ENCODE results near the gene CRYL1. TPM values are rescaled to one million over a fixed set of nuclear protein-coding genes. Genes with fewer than 3 reads are reported as not detected.

CRYL1 gene
- total and polyA plus RNA-seq, 2 experiments from 2014 or later, result 11.3 to 16.1 TPM

DNA sequence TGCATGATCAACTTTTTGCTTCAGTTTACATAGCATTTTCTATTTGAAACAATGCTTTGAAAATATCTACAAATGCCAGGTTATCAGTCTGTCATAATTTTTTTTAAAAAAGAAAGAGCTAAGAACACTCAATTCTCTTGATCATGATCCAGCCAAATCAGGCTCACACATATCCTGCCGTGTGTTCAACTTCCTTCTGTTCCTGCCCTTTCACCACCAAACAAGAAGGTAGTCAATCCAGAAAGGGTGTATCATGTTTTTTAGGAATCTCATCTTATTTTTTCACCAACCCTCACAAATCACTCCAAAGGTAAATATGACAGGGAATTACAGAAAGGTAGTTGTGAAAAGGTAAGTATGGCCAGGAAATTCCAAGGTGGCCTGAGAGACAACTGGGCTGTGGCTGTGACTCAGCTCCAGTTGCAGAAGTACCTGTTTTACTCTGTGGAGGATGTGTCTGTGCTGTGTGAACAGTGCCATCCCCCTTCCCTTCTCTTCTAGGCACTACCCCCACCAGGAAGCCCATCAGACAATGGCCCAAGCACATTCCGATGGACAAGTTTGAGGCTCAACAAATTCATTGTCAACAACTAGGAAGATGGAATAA is 154.7 kb downstream of the CRYL1 start:
- H3K9me3 ChIP-seq (ENCODE audit: low read depth), result no peaks in the 10 kb centered on the region
- H3K4me3 ChIP-seq, result no peak overlapping the region
- H3K4me2 ChIP-seq (ENCODE audit: unreplicated experiment), result no peak overlapping the region
- DNase-seq, result no peak
- no peaks in the 10 kb centered on the region for H3K36me3 ChIP-seq (ENCODE audit: low read depth)
- H2AFZ ChIP-seq, result no peak overlapping the region
- TF ChIP-seq EZH2phosphoT487 (IDR thresholded peaks at IDR 0.05; ENCODE audit: insufficient read depth, low read depth), result no peak
- no peak for TF ChIP-seq EZH2 (IDR thresholded peaks at IDR 0.05; ENCODE audit: insufficient read depth, poor library complexity, severe bottlenecking)
- no peaks in the 10 kb centered on the region for H3F3A ChIP-seq (ENCODE audit: insufficient read depth)
- WGBS, 2 experiments (ENCODE audit: low coverage in 1 of 2, low lambda C conversion rate in 2 of 2, missing lambda C conversion rate in 2 of 2), result 58 to 61% methylated on average over 2 of the region's 2 CpGs
- H3K9me2 ChIP-seq (ENCODE audit: insufficient read depth), result no peaks in the 10 kb centered on the region
- no peak overlapping the region for H3K27ac ChIP-seq
- no peaks in the 10 kb centered on the region for H3K4me1 ChIP-seq (ENCODE audit: insufficient read depth)
- no peak overlapping the region for H3K9ac ChIP-seq
- H3K27me3 ChIP-seq (replicated peaks; ENCODE audit: insufficient read depth), result peaks cover 12% of the 10 kb centered on the region
- H4K20me1 ChIP-seq (ENCODE audit: insufficient read depth), result no peaks in the 10 kb centered on the region
- H3K79me2 ChIP-seq (ENCODE audit: insufficient read depth), result no peaks in the 10 kb centered on the region
- in situ Hi-C loops (cut with MboI), result no loop called here

DNA sequence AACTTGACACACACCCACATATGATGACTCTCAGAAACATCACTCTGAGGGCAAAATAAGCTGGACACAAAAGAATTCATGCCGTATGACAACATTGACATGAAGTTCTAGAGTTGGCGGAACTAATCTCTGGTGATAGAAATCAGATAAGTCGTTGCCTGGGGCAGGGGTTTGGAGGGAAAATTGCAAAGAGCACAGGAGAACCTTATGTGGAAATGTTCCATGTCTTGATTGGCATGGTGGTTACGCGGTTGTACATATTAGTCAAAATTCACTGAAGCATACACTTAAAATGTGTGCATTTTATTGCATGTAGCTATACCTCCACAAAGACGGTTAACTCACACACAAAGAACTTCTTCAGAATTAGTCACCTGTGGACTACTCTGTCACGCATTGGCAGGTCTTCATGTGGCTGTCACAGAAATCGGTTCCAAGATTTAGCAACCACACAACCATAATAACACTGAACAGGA is 155.7 kb downstream of the CRYL1 start:
- Histone ChIP-seq H4K20me1 (ENCODE audit: insufficient read depth) (no peaks in the 10 kb centered on the region), H2AFZ (no peak overlapping the region), H3K79me2 (ENCODE audit: insufficient read depth) (no peaks in the 10 kb centered on the region), H3K27me3 (replicated peaks; ENCODE audit: insufficient read depth) (peaks cover 12% of the 10 kb centered on the region), H3K27ac (no peak overlapping the region), H3F3A (ENCODE audit: insufficient read depth) (no peaks in the 10 kb centered on the region), H3K9me2 (ENCODE audit: insufficient read depth) (no peaks in the 10 kb centered on the region), H3K4me1 (ENCODE audit: insufficient read depth) (no peaks in the 10 kb centered on the region), H3K9ac (no peak overlapping the region), H3K9me3 (ENCODE audit: low read depth) (no peaks in the 10 kb centered on the region), H3K4me2 (ENCODE audit: unreplicated experiment) (no peak overlapping the region), H3K36me3 (ENCODE audit: low read depth) (no peaks in the 10 kb centered on the region), H3K4me3 (no peak overlapping the region)
- TF ChIP-seq EZH2phosphoT487 (IDR thresholded peaks at IDR 0.05; ENCODE audit: insufficient read depth, low read depth), result no peak
- no peak for TF ChIP-seq EZH2 (IDR thresholded peaks at IDR 0.05; ENCODE audit: insufficient read depth, poor library complexity, severe bottlenecking)
- 70 to 73% methylated on average over 8 of the region's 8 CpGs for WGBS, 2 experiments (ENCODE audit: low coverage in 1 of 2, low lambda C conversion rate in 2 of 2, missing lambda C conversion rate in 2 of 2)
- in situ Hi-C loops (cut with MboI), result no loop called here
- DNase-seq, result no peak

DNA sequence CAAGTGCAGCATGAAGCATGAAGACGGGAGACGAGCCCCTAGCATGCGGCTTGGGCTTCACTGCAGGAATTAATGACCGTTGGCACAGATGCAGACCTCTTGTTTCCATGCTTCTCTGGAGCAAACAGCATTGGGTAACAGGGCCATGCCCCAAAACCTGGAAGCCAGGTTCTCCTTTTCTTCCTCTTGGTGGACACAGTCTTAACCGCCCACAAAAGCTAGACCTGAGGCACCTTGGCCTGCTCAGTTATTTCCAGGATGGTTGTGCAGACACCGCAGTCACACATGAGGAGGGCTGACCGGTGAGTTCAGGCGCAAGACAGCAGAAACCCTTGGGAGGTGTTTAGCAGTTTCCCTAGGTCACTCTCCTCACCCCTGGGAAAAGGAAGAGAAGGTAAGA is 159.6 kb downstream of the CRYL1 start:
- DNase-seq, result no peak
- Histone ChIP-seq H3K4me2 (ENCODE audit: unreplicated experiment) (no peak overlapping the region), H3K4me1 (ENCODE audit: insufficient read depth) (peaks cover 3% of the 10 kb centered on the region), H4K20me1 (ENCODE audit: insufficient read depth) (no peaks in the 10 kb centered on the region), H3K9me2 (ENCODE audit: insufficient read depth) (no peaks in the 10 kb centered on the region), H3K4me3 (no peak overlapping the region), H3K9me3 (ENCODE audit: low read depth) (no peaks in the 10 kb centered on the region), H3K27me3 (replicated peaks; ENCODE audit: insufficient read depth) (no peaks in the 10 kb centered on the region), H3F3A (ENCODE audit: insufficient read depth) (no peaks in the 10 kb centered on the region), H2AFZ (no peak overlapping the region), H3K79me2 (ENCODE audit: insufficient read depth) (no peaks in the 10 kb centered on the region), H3K9ac (no peak overlapping the region), H3K36me3 (ENCODE audit: low read depth) (no peaks in the 10 kb centered on the region), H3K27ac (no peak overlapping the region)
- WGBS, 2 experiments (ENCODE audit: low coverage in 1 of 2, low lambda C conversion rate in 2 of 2, missing lambda C conversion rate in 2 of 2), result 82 to 84% methylated on average over 8 of the region's 8 CpGs
- TF ChIP-seq EZH2phosphoT487 (IDR thresholded peaks at IDR 0.05; ENCODE audit: insufficient read depth, low read depth) (no peak), EZH2 (IDR thresholded peaks at IDR 0.05; ENCODE audit: insufficient read depth, poor library complexity, severe bottlenecking) (no peak)
- in situ Hi-C loops (cut with MboI), result no loop called here

DNA sequence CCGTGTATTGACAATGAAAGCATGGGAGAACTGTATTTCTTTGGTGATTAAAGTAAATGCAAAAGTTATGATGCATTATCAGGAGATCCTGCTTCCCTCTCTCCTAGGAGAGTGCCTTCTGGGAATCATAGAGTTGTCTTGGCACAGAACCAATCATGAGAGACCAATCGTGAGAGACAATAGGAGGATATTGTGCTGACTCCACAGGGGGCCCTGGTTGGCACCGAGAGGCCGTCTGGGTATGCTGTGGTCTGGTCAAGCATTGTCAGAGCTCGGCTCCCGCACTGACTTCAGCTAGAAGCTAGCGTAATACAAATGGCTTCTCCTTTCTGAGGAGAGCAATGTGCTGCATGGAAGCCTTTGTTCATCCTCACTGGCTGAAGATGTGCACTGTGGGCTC is 162.1 kb downstream of the CRYL1 start:
- DNase-seq, result no peak
- Histone ChIP-seq H3K9me3 (ENCODE audit: low read depth) (no peaks in the 10 kb centered on the region), H3K4me2 (ENCODE audit: unreplicated experiment) (no peak overlapping the region), H3K4me3 (no peak overlapping the region), H3F3A (ENCODE audit: insufficient read depth) (peaks cover 13% of the 10 kb centered on the region), H4K20me1 (ENCODE audit: insufficient read depth) (no peaks in the 10 kb centered on the region), H3K9ac (no peak overlapping the region), H3K36me3 (ENCODE audit: low read depth) (no peaks in the 10 kb centered on the region), H3K79me2 (ENCODE audit: insufficient read depth) (no peaks in the 10 kb centered on the region), H3K27ac (no peak overlapping the region), H3K9me2 (ENCODE audit: insufficient read depth) (no peaks in the 10 kb centered on the region), H3K27me3 (replicated peaks; ENCODE audit: insufficient read depth) (no peaks in the 10 kb centered on the region), H3K4me1 (ENCODE audit: insufficient read depth) (peaks cover 18% of the 10 kb centered on the region), H2AFZ (no peak overlapping the region)
- WGBS, 2 experiments (ENCODE audit: low coverage in 1 of 2, low lambda C conversion rate in 2 of 2, missing lambda C conversion rate in 2 of 2), result 62 to 67% methylated on average over 7 of the region's 7 CpGs
- in situ Hi-C loops (cut with MboI), result no loop called here
- no peak for TF ChIP-seq EZH2phosphoT487 (IDR thresholded peaks at IDR 0.05; ENCODE audit: insufficient read depth, low read depth)
- no peak for TF ChIP-seq EZH2 (IDR thresholded peaks at IDR 0.05; ENCODE audit: insufficient read depth, poor library complexity, severe bottlenecking)

All from GM23248 (cell line).